HG02973 (cell line): ENCODE results near the gene SRBD1.

Source experiments
- ATAC-seq: cut with Tn5 transposase; IDR thresholded peaks from one replicate; pipeline ENCODE4 v1.9.1; 2021; ENCODE audit warnings: moderate library complexity; ENCODE audit not compliant: unreplicated experiment

Gene SRBD1

GRCh38 chr2:45484965-45485364 lies 126.1 kb downstream of the SRBD1 start:
- ATAC-seq = no peak

DNA sequence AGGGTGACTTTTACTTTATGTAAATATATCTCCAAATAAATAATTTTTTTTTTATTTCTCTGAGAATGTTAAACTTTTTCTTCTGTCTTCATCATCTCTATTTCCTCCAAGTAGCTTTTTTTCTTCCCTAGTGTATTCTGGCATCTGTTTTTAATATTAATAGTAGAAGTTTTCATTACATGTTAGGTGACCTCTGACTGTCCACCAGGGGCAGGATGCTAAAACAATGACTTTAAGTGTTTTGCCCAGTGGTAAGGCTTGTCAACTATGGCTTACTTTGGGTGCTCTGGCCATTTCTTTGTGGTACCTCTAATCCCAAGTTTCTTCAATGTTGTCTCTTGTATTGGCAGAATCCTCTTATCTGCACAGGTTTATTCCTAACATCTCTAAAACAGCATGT lies 127.1 kb downstream of the SRBD1 start:
- ATAC-seq = no peak

DNA sequence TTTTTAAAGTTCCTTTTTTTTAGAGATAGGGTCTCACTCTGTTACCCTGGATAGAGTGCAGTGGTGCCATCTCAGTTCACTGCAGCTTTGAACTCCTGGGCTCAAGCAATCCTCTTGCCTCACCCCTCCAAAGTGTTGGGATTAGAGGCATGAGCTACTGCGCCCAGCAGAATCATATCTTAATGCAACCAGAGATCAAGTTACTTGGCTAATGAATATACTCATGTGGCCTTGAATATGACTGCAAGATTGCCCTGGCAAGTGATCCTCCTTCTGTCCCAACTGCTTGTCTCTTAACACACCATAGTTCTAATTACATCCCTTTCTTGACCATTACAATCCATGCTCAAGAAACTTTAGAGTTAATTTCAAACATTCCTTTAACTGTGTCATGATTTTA lies 133.5 kb downstream of the SRBD1 start:
- no peak for ATAC-seq

DNA sequence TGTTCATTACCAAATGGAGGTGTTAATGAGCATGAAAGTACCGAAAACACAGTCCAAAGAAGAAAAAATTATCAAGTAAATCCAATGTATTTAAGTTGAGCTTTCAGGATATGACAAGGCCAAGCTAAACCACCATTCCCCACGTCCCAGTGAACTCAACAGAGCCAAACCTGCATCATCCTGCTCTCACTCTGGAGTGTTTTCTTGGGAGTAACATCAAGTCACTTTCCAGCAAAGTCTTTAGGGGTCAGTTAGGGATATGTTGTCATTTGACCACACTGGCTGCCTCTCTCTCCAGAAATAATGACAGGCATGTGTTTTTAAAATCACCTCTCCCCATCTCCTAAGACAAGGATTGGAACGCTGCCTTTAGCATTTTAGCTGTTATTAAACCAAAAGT lies 140.5 kb downstream of the SRBD1 start:
- no peak for ATAC-seq

- no peak for ATAC-seq
Observed at GRCh38 chr2:45469314-45470099, 141.6 kb downstream of the SRBD1 start.

GRCh38 chr2:45468279-45468678 lies 142.8 kb downstream of the SRBD1 start:
- no peak for ATAC-seq

GRCh38 chr2:45466053-45466452 lies 145.0 kb downstream of the SRBD1 start:
- no peak for ATAC-seq

DNA sequence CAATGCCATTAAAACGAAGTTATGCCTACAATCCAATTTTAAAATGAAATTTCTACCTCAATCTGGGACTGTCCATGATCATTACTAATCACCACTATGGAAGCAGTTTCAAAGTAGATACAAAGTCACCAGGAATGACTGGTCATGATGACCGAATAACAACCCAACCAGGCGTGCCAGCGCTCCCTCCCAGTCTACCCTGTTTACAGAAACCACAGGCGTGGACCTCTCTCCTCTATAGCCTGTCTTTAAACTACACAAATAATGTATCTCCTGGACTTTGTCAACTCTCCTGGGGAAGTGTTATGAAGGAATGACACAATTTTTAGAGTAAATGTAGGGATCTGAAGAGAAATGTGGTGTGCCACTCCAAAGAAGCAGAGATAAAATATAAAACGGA lies 150.2 kb downstream of the SRBD1 start:
- ATAC-seq = no peak

DNA sequence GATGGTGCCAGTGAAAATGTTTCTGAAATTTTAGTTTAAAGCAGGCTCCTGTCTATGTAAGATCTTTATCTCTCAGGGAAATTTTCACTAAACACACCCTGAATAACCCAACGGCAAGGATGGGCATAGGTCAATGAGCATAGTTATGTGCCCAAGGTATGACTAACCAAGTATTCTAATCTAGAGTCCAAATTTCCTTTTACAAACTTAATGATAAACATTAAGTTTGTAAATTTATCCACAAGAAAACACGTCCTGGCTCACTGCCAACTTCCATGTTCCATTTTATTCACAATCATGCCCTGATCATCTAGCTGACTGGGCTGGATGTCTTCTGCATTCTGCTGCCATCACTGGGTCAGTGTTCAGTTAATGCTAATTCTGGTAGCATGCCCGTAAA lies 151.2 kb downstream of the SRBD1 start:
- no peak for ATAC-seq

DNA sequence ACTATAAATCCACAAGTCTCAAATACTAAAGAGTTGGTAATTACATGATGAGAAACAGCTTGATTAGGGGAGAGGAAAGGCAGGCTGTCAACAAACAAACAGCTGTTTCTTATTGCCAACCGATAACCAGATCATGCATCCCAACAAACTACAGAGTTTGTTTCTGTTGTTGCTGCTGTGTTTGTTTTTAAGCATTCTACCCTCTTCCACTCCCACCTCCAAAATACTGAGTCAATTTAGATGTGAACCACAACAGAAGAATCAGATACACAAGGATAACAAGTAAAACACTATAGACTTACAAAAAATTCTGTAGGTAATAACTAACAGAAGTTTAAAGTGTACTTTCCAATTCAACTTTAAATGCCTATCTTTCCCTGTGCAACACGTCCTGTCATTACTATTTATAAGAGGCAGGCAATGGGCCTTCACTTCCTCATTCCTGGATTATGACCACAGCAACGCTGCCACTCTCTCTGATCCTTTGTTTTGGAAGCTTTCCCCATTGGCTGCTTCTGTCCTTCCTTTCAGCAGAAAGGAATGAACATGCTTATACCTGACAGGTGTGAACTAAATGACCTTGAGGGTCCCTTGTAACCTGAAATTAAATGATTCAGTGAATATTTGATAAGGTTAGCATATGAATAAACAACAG lies 152.0 kb downstream of the SRBD1 start:
- ATAC-seq = no peak

DNA sequence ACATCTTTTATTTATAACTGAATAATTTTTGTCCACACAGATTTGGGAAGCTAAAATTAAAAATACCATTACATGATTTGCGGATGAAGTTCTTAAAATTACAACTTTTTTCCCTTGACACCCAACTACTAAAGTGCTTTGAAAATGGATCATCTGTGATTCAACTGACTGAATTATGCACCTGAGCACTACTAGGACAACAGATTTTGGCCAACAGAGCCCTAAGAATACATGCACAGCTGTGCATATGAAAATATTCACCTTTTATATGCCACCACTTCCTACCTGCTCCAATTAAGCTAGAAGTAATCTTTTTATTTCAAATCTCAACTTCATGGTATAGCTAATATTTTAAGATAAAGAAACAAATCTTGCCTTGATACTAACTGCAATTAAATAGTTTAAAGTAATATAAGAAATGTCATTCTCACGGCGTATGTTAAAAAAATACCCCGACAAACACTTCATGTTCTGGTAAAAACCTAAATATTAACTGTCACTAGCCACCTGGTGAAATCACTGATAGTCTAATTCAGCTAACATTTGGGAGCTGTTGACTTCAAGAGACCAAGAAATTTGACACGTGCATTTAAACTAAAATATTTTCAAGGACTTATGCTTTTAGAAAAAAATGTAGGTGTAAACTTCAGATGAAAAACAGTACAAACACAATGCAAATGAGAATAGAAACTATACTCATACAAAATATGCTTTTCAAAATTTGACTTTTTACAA lies 153.7 kb downstream of the SRBD1 start:
- no peak for ATAC-seq

- ATAC-seq = no peak
Observed at GRCh38 chr2:45452866-45453265, 158.2 kb downstream of the SRBD1 start.

DNA sequence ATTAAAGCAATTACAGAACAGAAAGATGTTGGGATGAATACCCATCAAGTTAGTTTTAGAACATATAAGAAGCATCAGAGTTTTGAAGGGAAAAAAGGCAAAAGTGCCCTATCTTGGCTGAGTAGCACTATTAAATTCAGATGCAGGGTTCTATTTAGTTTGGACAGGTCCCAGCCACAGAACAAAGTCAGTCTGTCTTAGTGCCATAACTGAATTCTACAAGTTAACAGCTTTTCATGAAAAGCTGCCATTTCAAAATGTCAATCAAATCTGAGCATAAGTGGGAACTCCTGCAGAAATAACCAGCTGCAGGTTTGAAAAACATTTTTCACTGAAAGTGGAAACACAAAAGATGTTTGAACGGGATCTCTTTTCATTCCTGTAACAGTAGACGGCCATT lies 160.4 kb downstream of the SRBD1 start:
- no peak for ATAC-seq

DNA sequence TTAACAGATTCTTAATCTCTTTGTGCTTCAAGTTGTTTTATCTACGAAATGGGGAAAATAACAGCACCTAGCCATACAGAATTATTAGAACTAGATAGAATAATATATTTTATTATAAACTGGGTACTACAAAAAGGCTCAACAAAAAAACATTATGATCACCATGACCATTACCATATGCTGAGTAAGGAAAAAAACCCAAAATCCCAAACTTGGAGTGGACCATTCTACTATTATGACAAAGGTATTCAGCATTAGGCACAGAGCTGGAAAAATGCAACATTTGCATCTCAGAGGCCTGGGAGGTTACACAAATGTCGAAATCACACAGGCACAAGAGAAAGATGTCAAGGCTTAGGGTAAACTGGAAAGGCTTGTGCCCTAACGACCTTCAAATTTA lies 162.8 kb downstream of the SRBD1 start:
- ATAC-seq = no peak

- ATAC-seq = no peak
Observed at GRCh38 chr2:45446016-45446415, 165.1 kb downstream of the SRBD1 start.

DNA sequence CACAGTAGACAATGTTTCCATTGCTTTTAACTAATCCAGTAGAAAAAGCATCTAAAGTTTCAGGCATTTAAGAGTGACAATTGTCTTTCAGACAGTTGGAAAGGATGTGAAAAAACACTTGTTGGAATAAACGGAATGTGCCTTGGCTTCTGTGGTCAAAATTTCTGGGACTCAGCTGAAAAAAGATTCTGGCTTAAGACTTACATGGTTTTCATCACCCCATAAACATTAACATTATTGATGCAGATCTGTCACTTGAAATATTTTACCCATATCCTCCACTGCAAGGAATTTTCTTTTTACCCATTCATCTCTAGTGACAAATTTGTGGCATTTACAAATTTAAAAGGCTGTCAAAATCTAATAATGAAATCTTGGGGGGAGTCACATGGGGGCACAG lies 166.0 kb downstream of the SRBD1 start:
- ATAC-seq = no peak

DNA sequence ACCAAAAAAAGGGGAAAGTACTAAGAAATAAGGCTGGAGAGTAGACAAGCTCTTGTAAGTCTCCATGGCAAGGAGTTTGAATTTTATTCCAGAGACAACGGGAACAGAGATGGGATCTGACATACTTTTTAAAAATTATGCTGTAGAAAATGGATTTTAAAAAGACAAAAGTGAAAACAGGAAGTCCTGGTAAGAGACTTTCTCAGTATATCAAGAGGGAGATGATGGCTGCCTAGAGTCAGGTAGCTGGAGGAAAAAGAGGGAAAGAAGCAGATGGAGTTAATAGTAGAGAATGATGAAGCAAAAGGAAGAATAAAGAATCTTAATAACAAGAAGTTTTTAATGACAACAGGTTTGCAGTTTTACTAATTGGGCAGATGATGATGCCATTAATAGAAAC lies 168.1 kb downstream of the SRBD1 start:
- ATAC-seq = no peak

GRCh38 chr2:45442026-45442425 lies 169.0 kb downstream of the SRBD1 start:
- ATAC-seq = no peak

- no peak for ATAC-seq
Observed at GRCh38 chr2:45441571-45441970, 169.5 kb downstream of the SRBD1 start.

GRCh38 chr2:45439788-45440773 lies 171.0 kb downstream of the SRBD1 start:
- ATAC-seq = no peak
